DND-41 (cell line): ENCODE measurements around the gene RIOX2.

Experiments
- ATAC-seq: fragments of 200-7000 bp; cut with Tn5 transposase; 3 replicates; pipeline ENCODE4 v1.9.1; 2021; ENCODE audit warnings: low read depth; ENCODE audit not compliant: insufficient read depth
- DNase-seq: peaks from one replicate; pipeline ENCODE4 v3.0.0-alpha.2; 2020
- H2AFZ ChIP-seq: 2 replicates; pipeline ENCODE4 v1.6.0; 2012; ENCODE audit warnings: low read depth, low read length
- H3K27ac ChIP-seq: 2 replicates; pipeline ENCODE4 v1.5.1; 2012; ENCODE audit warnings: low read length, inconsistent platforms
- H3K27me3 ChIP-seq: fragments of 200-600 bp; sonication (generic); 2 replicates; pipeline ENCODE4 v1.6.0; 2012; ENCODE audit warnings: low read length, mild to moderate bottlenecking, inconsistent platforms; ENCODE audit not compliant: insufficient read depth, poor library complexity
- H3K36me3 ChIP-seq: 2 replicates; pipeline ENCODE4 v1.5.1; 2012; ENCODE audit warnings: low read length, inconsistent platforms; ENCODE audit not compliant: insufficient read depth
- H3K4me1 ChIP-seq: 2 replicates; pipeline ENCODE4 v1.5.1; 2012; ENCODE audit warnings: mild to moderate bottlenecking, low read length; ENCODE audit not compliant: insufficient read depth
- H3K4me2 ChIP-seq: 2 replicates; pipeline ENCODE4 v1.6.0; 2012; ENCODE audit warnings: mild to moderate bottlenecking, moderate library complexity, low read length, inconsistent platforms; ENCODE audit not compliant: insufficient read depth
- H3K4me3 ChIP-seq, 2 experiments: fragments of 200-600 bp in 1 of 2; shearing (Covaris generic) in 1 of 2; 2 replicates each; pipeline ENCODE4 v1.5.1; 2012 to 2016; ENCODE audit warnings: inconsistent platforms in 2 of 2, low read length in 2 of 2, mild to moderate bottlenecking in 2 of 2, low read depth in 1 of 2, moderate library complexity in 1 of 2
- H3K79me2 ChIP-seq: 2 replicates; pipeline ENCODE4 v1.6.0; 2012; ENCODE audit warnings: low read length, inconsistent platforms; ENCODE audit not compliant: insufficient read depth
- H3K9ac ChIP-seq: 2 replicates; pipeline ENCODE4 v1.6.0; 2012; ENCODE audit warnings: low read depth, mild to moderate bottlenecking, inconsistent platforms, low read length, moderate library complexity
- H3K9me3 ChIP-seq: 2 replicates; pipeline ENCODE4 v1.5.1; 2012; ENCODE audit warnings: low read length, moderate library complexity, mild to moderate bottlenecking, inconsistent platforms; ENCODE audit not compliant: insufficient read depth, severe bottlenecking
- H4K20me1 ChIP-seq: 2 replicates; pipeline ENCODE4 v1.6.0; 2012; ENCODE audit warnings: low read length; ENCODE audit not compliant: insufficient read depth
- EZH2 ChIP-seq: IDR thresholded peaks from 3 replicates; pipeline ENCODE4 v1.6.1; 2012; ENCODE audit warnings: borderline replicate concordance, low read depth, mild to moderate bottlenecking, moderate library complexity, low read length, inconsistent platforms; ENCODE audit not compliant: severe bottlenecking
- TF ChIP-seq, protein P1 (sequence below): IDR thresholded peaks from 2 replicates; pipeline ENCODE4 v1.5.1; 2012; ENCODE audit warnings: borderline replicate concordance, low read length, moderate library complexity, mild to moderate bottlenecking; ENCODE audit not compliant: poor library complexity, severe bottlenecking; ENCODE audit errors: extremely low read depth

Gene RIOX2

DNA sequence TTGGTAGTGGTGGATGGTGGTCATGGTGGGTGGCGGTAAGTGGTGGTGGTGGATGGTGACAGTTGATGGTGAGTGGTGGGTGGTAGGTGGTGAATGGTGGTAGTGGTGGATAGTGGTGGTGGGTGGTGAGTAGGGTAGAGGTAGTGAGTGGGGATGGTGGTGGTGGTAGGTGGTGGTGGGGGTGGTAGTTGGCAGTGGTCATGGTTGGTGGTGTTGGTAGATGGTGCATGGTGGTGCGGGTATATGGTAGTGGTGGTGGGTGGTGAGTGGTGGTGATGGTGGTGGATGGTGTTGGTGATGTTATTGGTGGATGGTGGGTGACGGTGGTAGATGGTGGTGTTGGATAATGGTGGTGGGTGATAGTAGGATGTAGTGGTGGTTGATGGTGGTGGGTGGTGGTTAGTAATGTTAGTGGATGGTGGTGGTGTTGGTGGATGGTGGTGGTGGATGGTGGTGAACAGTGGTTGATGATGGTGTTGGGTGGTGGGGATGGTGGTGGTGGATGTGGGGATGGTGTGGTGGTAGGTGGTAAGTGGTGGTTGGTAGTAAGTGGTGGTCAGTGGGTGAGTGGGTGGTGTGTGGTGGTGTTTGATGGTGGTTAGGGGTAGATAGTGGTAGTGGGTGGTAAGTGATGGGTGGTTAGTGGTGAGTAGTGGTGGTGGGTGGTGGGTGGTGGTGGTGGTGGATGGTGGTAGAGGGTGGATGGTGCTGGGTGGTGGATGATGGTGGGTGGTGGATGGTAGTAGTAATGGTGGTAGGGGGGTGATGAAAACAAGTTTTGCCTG lies 16.7 kb upstream of the RIOX2 start:
- no peaks in the 10 kb centered on the region for H3K27me3 ChIP-seq
- TF ChIP-seq, protein P1, sequence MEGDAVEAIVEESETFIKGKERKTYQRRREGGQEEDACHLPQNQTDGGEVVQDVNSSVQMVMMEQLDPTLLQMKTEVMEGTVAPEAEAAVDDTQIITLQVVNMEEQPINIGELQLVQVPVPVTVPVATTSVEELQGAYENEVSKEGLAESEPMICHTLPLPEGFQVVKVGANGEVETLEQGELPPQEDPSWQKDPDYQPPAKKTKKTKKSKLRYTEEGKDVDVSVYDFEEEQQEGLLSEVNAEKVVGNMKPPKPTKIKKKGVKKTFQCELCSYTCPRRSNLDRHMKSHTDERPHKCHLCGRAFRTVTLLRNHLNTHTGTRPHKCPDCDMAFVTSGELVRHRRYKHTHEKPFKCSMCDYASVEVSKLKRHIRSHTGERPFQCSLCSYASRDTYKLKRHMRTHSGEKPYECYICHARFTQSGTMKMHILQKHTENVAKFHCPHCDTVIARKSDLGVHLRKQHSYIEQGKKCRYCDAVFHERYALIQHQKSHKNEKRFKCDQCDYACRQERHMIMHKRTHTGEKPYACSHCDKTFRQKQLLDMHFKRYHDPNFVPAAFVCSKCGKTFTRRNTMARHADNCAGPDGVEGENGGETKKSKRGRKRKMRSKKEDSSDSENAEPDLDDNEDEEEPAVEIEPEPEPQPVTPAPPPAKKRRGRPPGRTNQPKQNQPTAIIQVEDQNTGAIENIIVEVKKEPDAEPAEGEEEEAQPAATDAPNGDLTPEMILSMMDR, result no peak
- no peak for TF ChIP-seq EZH2
- no peaks in the 10 kb centered on the region for H4K20me1 ChIP-seq
- H3K4me3 ChIP-seq, result no peak overlapping the region
- H3K79me2 ChIP-seq, result no peaks in the 10 kb centered on the region
- H3K9me3 ChIP-seq, result peaks cover 3% of the 10 kb centered on the region
- no peaks in the 10 kb centered on the region for H3K36me3 ChIP-seq
- DNase-seq (no peak), ATAC-seq (no peak)
- H2AFZ ChIP-seq, result no peak overlapping the region
- no peak overlapping the region for H3K27ac ChIP-seq
- H3K9ac ChIP-seq, result no peak overlapping the region
- peaks cover 23% of the 10 kb centered on the region for H3K4me1 ChIP-seq
- H3K4me2 ChIP-seq, result no peak overlapping the region

DNA sequence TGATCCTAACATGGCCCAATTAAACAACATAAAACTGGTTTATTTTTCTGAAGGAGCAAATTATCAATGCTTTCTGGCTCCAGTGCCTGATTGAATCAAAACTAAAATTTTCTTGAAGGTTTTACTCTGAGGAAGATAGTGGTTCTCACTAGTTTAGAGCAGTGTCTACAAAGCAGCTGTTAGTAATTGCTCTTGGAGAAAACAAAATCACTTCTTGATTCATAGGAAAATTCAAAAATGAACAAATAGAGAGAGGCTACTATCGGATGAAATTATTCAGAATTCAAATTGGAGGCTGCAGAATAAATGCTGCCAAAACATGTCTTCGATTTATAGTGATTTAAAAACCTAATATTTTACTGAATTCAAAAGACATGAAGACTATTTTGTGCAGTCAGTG lies 15.1 kb upstream of the RIOX2 start:
- H3K36me3 ChIP-seq, result no peaks in the 10 kb centered on the region
- no peak overlapping the region for H3K27ac ChIP-seq
- H4K20me1 ChIP-seq, result no peaks in the 10 kb centered on the region
- DNase-seq (no peak), ATAC-seq (no peak)
- H3K79me2 ChIP-seq, result no peaks in the 10 kb centered on the region
- TF ChIP-seq, protein P1, result no peak
- no peak overlapping the region for H3K9ac ChIP-seq
- H3K4me2 ChIP-seq, result no peak overlapping the region
- peaks cover 3% of the 10 kb centered on the region for H3K9me3 ChIP-seq
- H3K27me3 ChIP-seq, result no peaks in the 10 kb centered on the region
- peaks cover 23% of the 10 kb centered on the region for H3K4me1 ChIP-seq
- no peak overlapping the region for H3K4me3 ChIP-seq
- H2AFZ ChIP-seq, result no peak overlapping the region

DNA sequence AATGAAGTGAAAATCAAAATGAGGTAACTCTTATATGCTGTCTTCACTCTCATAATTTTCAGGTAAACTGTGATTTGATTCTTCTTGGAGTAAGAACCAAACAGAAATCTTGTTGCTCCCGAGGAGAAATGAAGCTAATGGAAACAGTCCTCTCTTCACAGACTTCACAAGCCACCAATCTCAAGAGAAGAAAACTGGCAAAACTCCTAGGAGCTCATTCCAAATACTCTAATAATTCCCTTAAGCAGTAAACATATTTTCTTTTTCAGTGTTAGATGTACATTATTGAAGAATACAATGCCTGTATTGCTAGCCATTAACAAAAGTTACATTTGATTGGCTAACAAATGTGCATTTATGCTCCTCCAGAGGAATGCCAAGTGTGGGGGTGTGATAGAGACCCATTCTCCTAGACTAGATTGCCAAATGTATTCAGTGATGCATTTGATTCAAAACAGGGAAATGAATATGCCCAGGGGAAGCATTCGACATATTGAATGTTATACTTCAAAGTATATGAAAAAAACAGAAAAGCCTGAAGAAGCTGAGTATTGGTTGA lies 11.8 kb upstream of the RIOX2 start:
- ATAC-seq (no peak), DNase-seq (no peak)
- H3K36me3 ChIP-seq, result no peaks in the 10 kb centered on the region
- TF ChIP-seq, protein P1, result no peak
- TF ChIP-seq EZH2, result no peak
- no peak overlapping the region for H3K9ac ChIP-seq
- H3K4me3 ChIP-seq, result no peak overlapping the region
- no peak overlapping the region for H2AFZ ChIP-seq
- H3K9me3 ChIP-seq, result peaks cover 3% of the 10 kb centered on the region
- no peak overlapping the region for H3K27ac ChIP-seq
- no peak overlapping the region for H3K4me2 ChIP-seq
- H4K20me1 ChIP-seq, result no peaks in the 10 kb centered on the region
- no peaks in the 10 kb centered on the region for H3K4me1 ChIP-seq
- H3K79me2 ChIP-seq, result no peaks in the 10 kb centered on the region
- H3K27me3 ChIP-seq, result no peaks in the 10 kb centered on the region
